ENCODE data around the gene EIF3I. TPM values are rescaled to one million over a fixed set of nuclear protein-coding genes. Genes with fewer than 3 reads are reported as not detected.
"Not testable (repeated sequence)": the region's sequence is repeated elsewhere in the genome, so short reads cannot be mapped to it uniquely, and the experiment has no call there.

The EIF3I gene
- total and polyA plus RNA-seq, 2 of the 13 experiments (the other 11 are each of a cell fraction or from before 2014, with no cell fraction given) = 210 to 223 TPM

DNA sequence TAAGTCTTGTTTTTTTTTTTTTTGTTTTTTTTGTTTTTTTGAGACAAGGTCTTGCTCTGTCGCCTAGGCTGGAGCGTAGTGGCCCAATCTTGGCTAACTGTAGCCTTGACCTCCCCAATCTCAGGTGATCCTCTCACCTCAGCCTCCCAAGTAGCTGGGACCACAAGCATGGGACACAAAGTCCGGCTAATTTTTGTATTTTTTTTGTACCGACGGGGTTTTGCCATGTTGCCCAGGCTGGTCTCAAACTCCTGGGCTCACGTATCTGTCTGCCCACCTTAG lies 35.0 kb downstream of the EIF3I start:
- FAIRE-seq (no peak), DNase-seq (ENCODE audit: low spot score) (no peak), ATAC-seq (no peak)
- TF ChIP-seq RFXAP (CRISPR knock-in tag; IDR thresholded peaks at IDR 0.05; ENCODE audit: borderline replicate concordance) (no peak), ZNF670 (CRISPR knock-in tag; IDR thresholded peaks at IDR 0.05; ENCODE audit: borderline replicate concordance) (no peak), BCL6 (CRISPR knock-in tag; IDR thresholded peaks at IDR 0.05) (no peak), ZSCAN9 (CRISPR knock-in tag; IDR thresholded peaks at IDR 0.05; ENCODE audit: borderline replicate concordance) (no peak), SKI (IDR thresholded peaks at IDR 0.05; ENCODE audit: partially characterized antibody) (no peak), NR2F6 (IDR thresholded peaks at IDR 0.05) (no peak), NR2F6 (CRISPR knock-in tag; IDR thresholded peaks at IDR 0.05) (no peak), THYN1 (CRISPR knock-in tag; IDR thresholded peaks at IDR 0.05; ENCODE audit: borderline replicate concordance, low read depth) (no peak), ZNF552 (CRISPR knock-in tag; IDR thresholded peaks at IDR 0.05; ENCODE audit: borderline replicate concordance) (no peak)
- TF ChIP-seq, protein P1, sequence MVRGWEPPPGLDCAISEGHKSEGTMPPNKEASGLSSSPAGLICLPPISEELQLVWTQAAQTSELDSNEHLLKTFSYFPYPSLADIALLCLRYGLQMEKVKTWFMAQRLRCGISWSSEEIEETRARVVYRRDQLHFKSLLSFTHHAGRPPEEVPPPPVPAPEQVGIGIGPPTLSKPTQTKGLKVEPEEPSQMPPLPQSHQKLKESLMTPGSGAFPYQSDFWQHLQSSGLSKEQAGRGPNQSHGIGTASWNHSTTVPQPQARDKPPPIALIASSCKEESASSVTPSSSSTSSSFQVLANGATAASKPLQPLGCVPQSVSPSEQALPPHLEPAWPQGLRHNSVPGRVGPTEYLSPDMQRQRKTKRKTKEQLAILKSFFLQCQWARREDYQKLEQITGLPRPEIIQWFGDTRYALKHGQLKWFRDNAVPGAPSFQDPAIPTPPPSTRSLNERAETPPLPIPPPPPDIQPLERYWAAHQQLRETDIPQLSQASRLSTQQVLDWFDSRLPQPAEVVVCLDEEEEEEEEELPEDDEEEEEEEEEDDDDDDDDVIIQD (CRISPR knock-in tag; IDR thresholded peaks at IDR 0.05; ENCODE audit: low read depth) = no peak
- TF ChIP-seq, protein P2, sequence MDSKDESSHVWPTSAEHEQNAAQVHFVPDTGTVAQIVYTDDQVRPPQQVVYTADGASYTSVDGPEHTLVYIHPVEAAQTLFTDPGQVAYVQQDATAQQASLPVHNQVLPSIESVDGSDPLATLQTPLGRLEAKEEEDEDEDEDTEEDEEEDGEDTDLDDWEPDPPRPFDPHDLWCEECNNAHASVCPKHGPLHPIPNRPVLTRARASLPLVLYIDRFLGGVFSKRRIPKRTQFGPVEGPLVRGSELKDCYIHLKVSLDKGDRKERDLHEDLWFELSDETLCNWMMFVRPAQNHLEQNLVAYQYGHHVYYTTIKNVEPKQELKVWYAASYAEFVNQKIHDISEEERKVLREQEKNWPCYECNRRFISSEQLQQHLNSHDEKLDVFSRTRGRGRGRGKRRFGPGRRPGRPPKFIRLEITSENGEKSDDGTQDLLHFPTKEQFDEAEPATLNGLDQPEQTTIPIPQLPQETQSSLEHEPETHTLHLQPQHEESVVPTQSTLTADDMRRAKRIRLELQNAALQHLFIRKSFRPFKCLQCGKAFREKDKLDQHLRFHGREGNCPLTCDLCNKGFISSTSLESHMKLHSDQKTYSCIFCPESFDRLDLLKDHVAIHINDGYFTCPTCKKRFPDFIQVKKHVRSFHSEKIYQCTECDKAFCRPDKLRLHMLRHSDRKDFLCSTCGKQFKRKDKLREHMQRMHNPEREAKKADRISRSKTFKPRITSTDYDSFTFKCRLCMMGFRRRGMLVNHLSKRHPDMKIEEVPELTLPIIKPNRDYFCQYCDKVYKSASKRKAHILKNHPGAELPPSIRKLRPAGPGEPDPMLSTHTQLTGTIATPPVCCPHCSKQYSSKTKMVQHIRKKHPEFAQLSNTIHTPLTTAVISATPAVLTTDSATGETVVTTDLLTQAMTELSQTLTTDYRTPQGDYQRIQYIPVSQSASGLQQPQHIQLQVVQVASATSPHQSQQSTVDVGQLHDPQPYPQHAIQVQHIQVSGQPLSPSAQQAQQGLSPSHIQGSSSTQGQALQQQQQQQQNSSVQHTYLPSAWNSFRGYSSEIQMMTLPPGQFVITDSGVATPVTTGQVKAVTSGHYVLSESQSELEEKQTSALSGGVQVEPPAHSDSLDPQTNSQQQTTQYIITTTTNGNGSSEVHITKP (CRISPR knock-in tag; IDR thresholded peaks at IDR 0.05; ENCODE audit: low read depth) = no peak
- no peaks in the 10 kb centered on the region for H3K79me2 ChIP-seq (ENCODE audit: insufficient read depth, low read length)
- CTCF ChIA-PET (ENCODE audit: low intra/inter-chr PET ratio, low total read pairs) = no interaction called here
- in situ Hi-C loops (cut with HindIII; ENCODE audit: extremely low pct_ligation_motif_present, low pct_unique_long_range_greater_than_20kb) = no loop called here
- WGBS (ENCODE audit: low lambda C conversion rate) = 77% methylated on average over 6 of the region's 6 CpGs
- peaks cover 61% of the 10 kb centered on the region for H3K4me1 ChIP-seq (ENCODE audit: insufficient read depth, low read length)
- no peak overlapping the region for H3K4me3 ChIP-seq (replicated peaks in 1 of 3; ENCODE audit: insufficient read depth in 1 of 3, low read depth in 2 of 3, low read length in 3 of 3)
- H3K9me3 ChIP-seq (ENCODE audit: low read length) = no peaks in the 10 kb centered on the region
- POLR2A ChIA-PET = interaction anchor here (0.7 kb wide), 1 partner anchor 17 kb away, joined by 3 read pairs; no protein-coding TSS in a partner anchor
- BruUV-seq (replicated peaks) = no TSS peak
- no peaks in the 10 kb centered on the region for H3K36me3 ChIP-seq (replicated peaks in 1 of 2; ENCODE audit: control insufficient read depth in 1 of 2, insufficient read depth in 2 of 2, low read length in 2 of 2)
- no peak overlapping the region for H3K9ac ChIP-seq (ENCODE audit: insufficient read depth, low read depth, low read length)
- H3K4me2 ChIP-seq (ENCODE audit: low read depth, low read length) = no peak overlapping the region
- intact Hi-C loops (cut with micrococcal nuclease; ENCODE audit: unreplicated experiment) = no loop called here
- H3K27ac ChIP-seq (ENCODE audit: extremely low read length, insufficient read depth, low read length) = no peak overlapping the region
- H2AFZ ChIP-seq (ENCODE audit: low read length) = no peak overlapping the region
- H3K27me3 ChIP-seq (ENCODE audit: control insufficient read depth in 1 of 2, insufficient read depth in 2 of 2, low read length in 2 of 2) = no peaks in the 10 kb centered on the region
- no peaks in the 10 kb centered on the region for H4K20me1 ChIP-seq (ENCODE audit: insufficient read depth, low read length)

DNA sequence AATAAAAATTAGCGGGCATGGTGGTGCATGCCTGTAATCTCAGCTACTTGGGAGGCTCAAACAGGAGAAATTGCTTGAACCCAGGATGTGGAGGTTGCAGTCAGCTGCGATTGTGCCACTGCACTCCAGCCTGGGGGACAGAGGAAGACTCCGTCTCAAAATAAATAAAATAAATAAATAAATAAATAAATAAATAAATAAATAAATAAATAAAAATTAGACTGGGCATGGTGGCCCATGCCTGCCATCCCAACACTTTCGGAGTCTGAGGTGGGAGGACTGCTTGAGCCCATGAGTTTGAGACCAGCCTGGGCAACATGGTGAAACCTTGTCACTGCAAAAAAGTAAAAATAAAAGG lies 41.0 kb downstream of the EIF3I start:
- in situ Hi-C loops (cut with HindIII; ENCODE audit: extremely low pct_ligation_motif_present, low pct_unique_long_range_greater_than_20kb); intact Hi-C loops (cut with micrococcal nuclease; ENCODE audit: unreplicated experiment); H3K27ac ChIP-seq (ENCODE audit: extremely low read length, insufficient read depth, low read length); H3K9me3 ChIP-seq (ENCODE audit: low read length); ATAC-seq; H3K9ac ChIP-seq (ENCODE audit: insufficient read depth, low read depth, low read length); BruUV-seq (replicated peaks); FAIRE-seq; H3K4me2 ChIP-seq (ENCODE audit: low read depth, low read length); POLR2A ChIA-PET; H3K79me2 ChIP-seq (ENCODE audit: insufficient read depth, low read length); H4K20me1 ChIP-seq (ENCODE audit: insufficient read depth, low read length); CTCF ChIA-PET (ENCODE audit: low intra/inter-chr PET ratio, low total read pairs); H3K27me3 ChIP-seq (ENCODE audit: control insufficient read depth in 1 of 2, insufficient read depth in 2 of 2, low read length in 2 of 2); DNase-seq (ENCODE audit: low spot score); H2AFZ ChIP-seq (ENCODE audit: low read length); H3K4me3 ChIP-seq (replicated peaks in 1 of 3; ENCODE audit: insufficient read depth in 1 of 3, low read depth in 2 of 3, low read length in 3 of 3); H3K36me3 ChIP-seq (replicated peaks in 1 of 2; ENCODE audit: control insufficient read depth in 1 of 2, insufficient read depth in 2 of 2, low read length in 2 of 2): not testable (repeated sequence)
- 71% methylated on average over 4 of the region's 4 CpGs for WGBS (ENCODE audit: low lambda C conversion rate)
- H3K4me1 ChIP-seq (ENCODE audit: insufficient read depth, low read length) = peaks cover 42% of the 10 kb centered on the region

All from HepG2 (cell line).